ENCODE data around the gene METRNL. TPM values are rescaled to one million over a fixed set of nuclear protein-coding genes. Genes with fewer than 3 reads are reported as not detected.

METRNL gene
- total RNA-seq, 1 donor from 2014 or later, result 63.3 TPM

- DNase-seq (ENCODE audit: low read depth, low spot score), result no peak
These were observed 744 bp upstream of the METRNL start for GRCh38 chr17:83078378-83079351.

DNA sequence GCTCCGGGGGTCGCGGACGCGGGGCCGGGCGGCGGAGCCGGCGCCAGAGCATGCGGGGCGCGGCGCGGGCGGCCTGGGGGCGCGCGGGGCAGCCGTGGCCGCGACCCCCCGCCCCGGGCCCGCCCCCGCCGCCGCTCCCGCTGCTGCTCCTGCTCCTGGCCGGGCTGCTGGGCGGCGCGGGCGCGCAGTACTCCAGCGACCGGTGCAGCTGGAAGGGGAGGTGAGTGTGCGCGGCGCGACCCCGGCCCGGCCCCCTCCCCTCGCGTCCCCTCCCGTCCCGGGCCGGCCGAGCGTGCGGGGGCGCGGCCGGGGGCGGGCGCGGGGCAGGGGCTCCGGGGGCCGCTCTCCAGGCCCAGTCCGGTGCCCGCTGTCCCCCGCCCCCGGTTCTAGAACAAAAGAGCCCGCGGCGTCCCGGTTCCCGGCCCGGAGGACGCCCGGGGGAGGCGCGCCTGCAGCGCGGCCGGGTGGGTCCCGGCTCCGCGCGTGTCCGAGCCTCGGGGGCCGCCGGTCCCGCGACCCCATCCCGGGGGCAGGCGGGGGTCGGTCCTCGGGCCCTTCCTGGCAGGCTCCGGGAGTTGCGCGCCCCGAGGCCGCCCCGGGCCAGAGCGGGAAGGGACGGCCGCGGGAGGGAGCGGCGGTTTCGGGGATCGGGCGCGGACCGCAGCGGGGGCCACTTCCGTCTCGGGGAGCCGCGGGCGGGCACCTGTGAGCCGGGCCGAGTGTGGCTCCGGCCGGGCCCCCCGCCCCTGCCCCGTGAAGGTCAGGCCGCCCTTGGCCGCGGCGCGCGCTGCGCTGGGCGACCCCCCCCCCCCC, 563 bp downstream of the METRNL start:
- no peak for DNase-seq (ENCODE audit: low read depth, low spot score)

DNA sequence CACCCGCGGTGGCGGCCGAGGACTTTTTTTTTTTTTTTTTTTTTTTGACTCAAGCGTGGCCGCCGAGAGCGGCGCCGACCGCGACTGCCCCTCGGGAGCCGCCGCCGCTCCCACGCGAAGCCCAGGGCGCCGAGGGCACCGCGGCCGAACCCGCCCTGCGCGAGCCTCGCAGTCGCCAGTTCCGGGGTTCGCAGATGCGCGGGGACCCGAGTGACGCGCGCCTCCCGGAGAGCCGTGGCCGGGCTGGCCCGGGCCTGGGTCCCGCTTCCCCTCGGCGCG, 1.1 kb downstream of the METRNL start:
- no peak for DNase-seq (ENCODE audit: low read depth, low spot score)

DNA sequence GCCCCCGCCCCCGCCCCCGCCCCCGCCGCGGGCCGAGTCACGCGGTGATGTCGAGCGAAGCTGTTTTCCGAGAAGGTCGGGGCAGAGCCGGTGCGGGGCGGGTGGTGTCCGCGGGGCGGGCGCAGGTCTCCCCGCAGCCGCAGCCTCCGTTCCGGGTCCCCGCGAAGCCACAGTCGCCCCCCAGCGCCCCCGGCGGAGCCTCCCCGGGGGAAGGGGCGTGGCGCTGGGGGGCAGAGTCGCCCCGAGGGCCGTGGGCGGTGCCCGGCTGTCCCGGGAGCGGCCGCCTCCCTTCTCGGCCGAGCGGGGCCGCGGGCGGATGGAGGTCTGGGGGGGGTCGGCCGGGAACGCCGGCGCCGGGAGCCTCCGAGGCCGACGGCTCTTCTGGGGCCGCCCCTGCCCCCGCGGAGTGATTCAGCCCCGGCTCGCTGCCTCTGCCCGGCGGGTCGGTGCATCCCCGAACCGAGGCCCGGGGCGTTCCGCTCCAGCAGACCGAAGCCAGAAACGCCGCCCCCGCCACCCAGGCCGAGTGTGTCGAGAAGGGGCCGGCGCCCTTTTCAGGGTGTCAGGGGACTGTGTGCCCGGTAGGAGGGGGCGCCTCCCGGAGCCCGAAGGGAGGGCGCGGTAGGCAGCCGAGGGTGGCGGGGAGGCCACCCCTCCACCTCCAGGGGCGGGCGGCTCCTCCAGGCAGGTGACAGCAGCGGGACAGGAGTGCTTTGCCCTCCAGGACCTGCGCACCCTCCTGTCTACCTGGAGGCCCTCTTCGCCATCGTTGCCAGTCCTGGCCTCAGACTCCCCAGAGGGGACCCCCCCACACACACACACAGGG, 1.7 kb downstream of the METRNL start:
- DNase-seq (ENCODE audit: low read depth, low spot score), result no peak

DNA sequence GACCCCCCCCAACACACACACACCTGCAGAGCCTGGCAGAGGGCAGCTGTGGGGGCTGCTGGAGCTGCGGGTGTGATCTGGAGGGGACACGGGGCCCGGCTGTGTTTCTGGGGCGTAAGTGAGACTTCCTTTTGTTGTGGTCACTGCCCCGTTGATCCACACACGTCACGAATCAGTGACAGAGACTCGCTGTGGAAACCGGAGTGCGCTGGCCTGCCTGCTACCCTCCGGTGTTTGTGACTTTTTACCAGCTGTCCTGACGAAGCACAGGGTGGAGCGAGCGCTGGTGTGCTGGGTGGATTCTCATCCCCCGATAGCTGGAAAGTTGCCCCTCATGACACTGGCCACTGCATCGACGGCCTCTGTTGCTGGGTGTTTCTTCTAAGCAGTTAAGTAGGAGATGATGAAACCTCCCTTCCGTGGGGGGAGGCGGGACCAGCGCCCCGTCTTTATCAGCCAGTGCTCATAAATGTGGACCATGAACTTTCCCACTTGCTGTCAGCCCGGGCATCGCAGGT, 2.3 kb downstream of the METRNL start:
- DNase-seq (ENCODE audit: low read depth, low spot score), result no peak

GRCh38 chr17:83082424-83082823, 3.0 kb downstream of the METRNL start:
- no peak for DNase-seq (ENCODE audit: low read depth, low spot score)

GRCh38 chr17:83082909-83083367, 3.5 kb downstream of the METRNL start:
- no peak for DNase-seq (ENCODE audit: low read depth, low spot score)

GRCh38 chr17:83083368-83084201, 4.2 kb downstream of the METRNL start:
- DNase-seq (ENCODE audit: low read depth, low spot score), result no peak

- no peak for DNase-seq (ENCODE audit: low read depth, low spot score)
These were observed 4.8 kb downstream of the METRNL start for GRCh38 chr17:83084214-83084613.

DNA sequence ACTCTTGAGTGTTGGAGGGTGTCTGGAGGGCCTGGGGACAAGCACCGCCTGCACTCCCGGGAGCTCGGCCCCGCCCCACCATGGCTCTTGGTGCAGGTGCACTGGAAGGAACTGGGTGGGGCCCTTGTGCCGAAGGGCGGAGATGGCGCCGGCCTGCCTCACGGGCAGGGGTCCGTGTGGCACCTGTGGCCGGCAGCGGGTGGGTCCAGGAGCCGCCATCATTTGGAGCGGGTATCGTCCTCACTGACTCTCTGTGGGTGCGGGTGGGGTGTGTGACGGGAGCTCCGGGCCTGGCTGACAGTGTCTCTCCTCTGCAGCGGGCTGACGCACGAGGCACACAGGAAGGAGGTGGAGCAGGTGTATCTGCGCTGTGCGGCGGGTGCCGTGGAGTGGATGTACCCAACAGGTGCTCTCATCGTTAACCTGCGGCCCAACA, 5.2 kb downstream of the METRNL start:
- DNase-seq (ENCODE audit: low read depth, low spot score), result no peak

GRCh38 chr17:83085103-83085502, 5.7 kb downstream of the METRNL start:
- DNase-seq (ENCODE audit: low read depth, low spot score), result no peak

DNA sequence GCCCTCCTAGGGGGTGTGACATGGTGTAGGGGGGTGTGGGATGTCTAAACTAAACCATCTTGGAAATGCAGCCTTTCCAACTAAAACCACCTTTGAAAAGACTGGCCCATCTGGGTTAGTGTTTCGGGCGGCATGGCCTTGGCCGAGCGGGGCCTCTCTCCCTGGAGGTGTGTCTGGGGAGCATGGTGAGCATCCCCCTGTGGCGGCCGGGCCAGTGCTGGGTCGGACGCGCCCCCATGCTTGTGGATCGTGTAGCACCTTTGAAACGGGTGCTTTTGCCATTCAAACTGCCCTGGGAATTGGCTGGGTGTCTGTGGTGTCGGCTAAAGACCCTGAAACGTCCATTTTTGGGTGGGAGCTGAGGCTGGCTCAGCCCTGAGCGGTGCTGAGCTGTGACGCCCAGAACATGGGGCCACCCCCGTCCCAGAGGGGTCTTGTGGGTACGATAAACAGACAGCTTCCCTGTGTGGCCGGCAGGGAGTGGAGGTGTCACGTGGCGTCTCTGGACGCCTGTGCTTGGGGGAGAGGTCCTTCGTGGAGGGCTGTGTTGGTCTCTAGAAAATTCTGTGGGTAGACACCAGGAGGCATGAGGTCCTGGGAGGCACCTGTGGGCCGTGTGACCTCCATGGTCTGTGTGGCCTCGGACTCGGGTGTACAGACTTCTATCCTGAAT, 6.3 kb downstream of the METRNL start:
- DNase-seq (ENCODE audit: low read depth, low spot score), result no peak

DNA sequence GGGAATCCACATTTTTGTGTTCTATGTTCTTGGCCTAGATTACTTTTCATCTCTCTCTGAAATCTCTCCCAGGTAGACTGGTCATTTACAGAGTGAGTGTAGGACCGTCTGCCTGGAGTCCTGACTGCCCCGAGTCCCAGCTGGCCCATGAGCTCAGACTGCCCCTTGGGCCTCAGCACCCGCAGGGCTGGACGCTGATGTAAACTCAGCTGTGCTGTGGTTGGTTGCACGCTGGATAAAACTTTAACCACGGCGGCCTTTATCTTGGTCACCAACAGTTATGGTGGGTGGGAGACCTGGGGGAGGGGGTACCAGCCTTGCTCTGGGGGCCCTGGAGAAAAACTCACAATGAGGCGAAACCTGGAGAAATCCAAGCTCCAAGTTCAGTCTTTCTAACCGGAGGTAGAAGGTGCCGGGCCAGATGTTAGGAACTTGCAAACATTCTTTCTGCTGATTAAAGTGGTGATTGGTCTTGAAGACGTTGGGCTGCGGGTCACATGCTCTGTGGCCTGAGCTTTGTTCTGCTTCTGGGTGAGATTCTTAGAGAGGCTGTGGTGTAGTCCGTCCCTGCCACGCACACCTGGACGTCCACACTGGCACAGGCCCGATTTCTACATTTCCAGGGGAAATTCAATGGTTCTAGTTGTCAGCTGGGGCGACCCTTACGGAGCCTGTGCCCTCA, 6.9 kb downstream of the METRNL start:
- DNase-seq (ENCODE audit: low read depth, low spot score), result no peak

DNA sequence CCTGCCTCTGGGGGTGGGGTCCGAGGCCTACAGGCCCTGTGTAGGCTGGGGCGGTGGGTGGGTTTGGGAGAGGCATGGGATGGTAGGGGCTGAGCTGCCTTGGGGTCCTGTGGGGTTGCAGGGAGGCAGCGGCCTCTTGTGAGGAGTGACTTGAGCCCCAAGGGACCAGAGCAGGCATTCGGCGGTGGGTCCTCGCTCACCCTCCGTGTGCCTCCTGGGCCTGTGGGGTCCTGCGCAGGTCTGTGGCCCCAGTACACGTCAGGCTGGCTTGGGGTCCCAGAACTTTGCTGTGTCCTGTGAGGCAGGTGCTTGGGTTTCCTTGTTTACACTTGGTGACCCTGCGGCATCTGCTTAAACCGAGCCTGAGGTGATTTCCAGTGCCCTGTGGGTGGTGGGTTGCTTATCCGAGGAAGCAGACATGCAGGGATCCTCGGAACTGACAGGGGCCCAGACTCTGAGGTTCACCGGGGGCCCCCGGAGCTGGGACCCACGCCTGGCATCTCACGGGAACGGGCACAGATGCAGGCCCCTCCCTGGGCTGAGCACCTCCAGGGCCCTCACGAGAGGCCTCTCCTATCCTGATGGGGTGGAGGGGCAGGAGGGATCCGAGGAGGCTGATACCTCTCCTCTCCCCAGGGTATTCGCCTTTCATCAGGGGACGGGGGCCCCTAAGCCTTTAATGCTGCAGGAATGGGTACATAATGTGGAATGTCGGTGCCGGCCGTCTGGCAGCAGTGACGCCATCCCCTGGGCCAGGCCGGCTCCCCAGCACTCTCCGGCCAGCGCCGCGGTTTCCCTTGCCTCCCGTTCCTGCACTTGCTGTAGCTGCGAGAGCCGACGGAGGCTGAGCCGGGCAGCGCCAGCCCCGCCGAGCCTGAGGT, 7.7 kb downstream of the METRNL start:
- DNase-seq (ENCODE audit: low read depth, low spot score), result no peak

GRCh38 chr17:83087788-83088360, 8.5 kb downstream of the METRNL start:
- no peak for DNase-seq (ENCODE audit: low read depth, low spot score)

GRCh38 chr17:83088451-83088850, 9.0 kb downstream of the METRNL start:
- no peak for DNase-seq (ENCODE audit: low read depth, low spot score)

DNA sequence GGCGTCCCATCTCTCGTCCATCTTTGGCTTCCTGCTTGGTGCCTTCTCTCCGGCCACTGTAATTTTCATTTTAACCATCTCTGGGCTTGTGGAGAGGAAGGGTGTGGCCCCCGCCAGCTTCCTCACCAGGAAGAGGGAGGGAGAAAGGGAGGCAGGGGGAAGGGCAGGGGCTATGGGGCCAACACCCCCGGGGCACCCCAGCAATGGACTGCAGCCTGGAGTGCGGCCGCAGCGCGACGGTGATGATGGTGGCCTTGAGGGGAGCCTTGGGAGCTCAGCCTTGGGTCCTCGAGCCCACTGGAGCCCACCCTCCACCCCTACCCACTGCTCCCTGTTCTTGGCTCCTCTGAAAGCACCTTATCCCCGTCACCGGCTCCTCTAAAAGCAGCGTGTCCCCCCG, 9.5 kb downstream of the METRNL start:
- no peak for DNase-seq (ENCODE audit: low read depth, low spot score)

Data from pulmonary artery endothelial cell (primary cell).